ENCODE results near the gene NFKBIB. TPM values are rescaled to one million over a fixed set of nuclear protein-coding genes. Genes with fewer than 3 reads are reported as not detected.

NFKBIB gene
- total RNA-seq, 1 donor from 2014 or later = 6.3 TPM

- no peaks in the 10 kb centered on the region for H3K27me3 ChIP-seq
- H3K36me3 ChIP-seq = peaks cover 13 to 24% of the 10 kb centered on the region in 2 donors
- intact Hi-C loops (cut with DNase I) = loop anchor here (10.0 kb wide), 1 partner anchor 350 kb away; no protein-coding TSS in a partner anchor
- H3K4me3 ChIP-seq = no peak overlapping the region
- peaks cover 6 to 8% of the 10 kb centered on the region in 2 donors for H3K4me1 ChIP-seq
- H3K27ac ChIP-seq = no peak overlapping the region
- no peak for DNase-seq (ENCODE audit: low spot score in 2 of 2)
- TF ChIP-seq CTCF (IDR thresholded peaks at IDR 0.05) = no peak
- no peaks in the 10 kb centered on the region for H3K9me3 ChIP-seq
These were observed 4.8 kb upstream of the NFKBIB start for GRCh38 chr19:38894968-38895367.

- H3K36me3 ChIP-seq = no peaks in the 10 kb centered on the region
- no peaks in the 10 kb centered on the region for H3K27me3 ChIP-seq
- intact Hi-C loops (cut with DNase I) = loop anchor here (1.0 to 10.0 kb wide), 6 partner anchors 28 to 354 kb away; partner anchors contain the start of genes ECH1, EIF3K, MRPS12 and SARS2
- no peak for DNase-seq (ENCODE audit: low spot score in 2 of 2)
- peak overlapping the region; percentile 89 to 94 for H3K4me3 ChIP-seq
- H3K4me1 ChIP-seq = peaks cover 6 to 20% of the 10 kb centered on the region in 2 donors
- H3K27ac ChIP-seq = peak overlapping the region; percentile 94
- TF ChIP-seq CTCF (IDR thresholded peaks at IDR 0.05) = no peak
- no peaks in the 10 kb centered on the region for H3K9me3 ChIP-seq
These were observed 852 bp upstream of the NFKBIB start for GRCh38 chr19:38898788-38899446.

GRCh38 chr19:38900202-38900629 lies 447 bp downstream of the NFKBIB start:
- peaks cover 6 to 20% of the 10 kb centered on the region in 2 donors for H3K4me1 ChIP-seq
- peak overlapping the region; percentile 89 to 94 for H3K4me3 ChIP-seq

GRCh38 chr19:38900743-38901190 lies 998 bp downstream of the NFKBIB start:
- H3K27ac ChIP-seq = peak overlapping the region in 1 of 2 donors; percentile 94
- no peak for TF ChIP-seq CTCF (IDR thresholded peaks at IDR 0.05)
- no peaks in the 10 kb centered on the region for H3K9me3 ChIP-seq
- peaks cover 9 to 16% of the 10 kb centered on the region in 2 donors for H3K36me3 ChIP-seq
- no peak for DNase-seq (ENCODE audit: low spot score in 2 of 2)
- H3K27me3 ChIP-seq = no peaks in the 10 kb centered on the region
- H3K4me3 ChIP-seq = peak overlapping the region; percentile 89 to 94
- H3K4me1 ChIP-seq = peaks cover 6 to 20% of the 10 kb centered on the region in 2 donors
- intact Hi-C loops (cut with DNase I) = loop anchor here (5.0 kb wide), 1 partner anchor 498 kb away; the partner anchor contains the start of gene FAM98C

More at GRCh38 chr19:38900202-38900629, 447 bp downstream of the NFKBIB start:
- Histone ChIP-seq H3K27ac (peak overlapping the region; percentile 94), H3K36me3 (peaks cover 4 to 10% of the 10 kb centered on the region in 2 donors), H3K9me3 (no peaks in the 10 kb centered on the region), H3K27me3 (no peaks in the 10 kb centered on the region)
- intact Hi-C loops (cut with DNase I) = loop anchor here (5.0 kb wide), 1 partner anchor 498 kb away; the partner anchor contains the start of gene FAM98C
- no peak for DNase-seq (ENCODE audit: low spot score in 2 of 2)
- TF ChIP-seq CTCF (IDR thresholded peaks at IDR 0.05) = no peak

- no peaks in the 10 kb centered on the region for H3K27me3 ChIP-seq
- no peak overlapping the region for H3K4me3 ChIP-seq
- peaks cover 6 to 20% of the 10 kb centered on the region in 2 donors for H3K4me1 ChIP-seq
- DNase-seq (ENCODE audit: low spot score in 2 of 2) = no peak
- no peaks in the 10 kb centered on the region for H3K9me3 ChIP-seq
- H3K27ac ChIP-seq = no peak overlapping the region
- H3K36me3 ChIP-seq = peaks cover 12 to 18% of the 10 kb centered on the region in 2 donors
- no peak for TF ChIP-seq CTCF (IDR thresholded peaks at IDR 0.05)
- intact Hi-C loops (cut with DNase I) = loop anchor here (5.0 kb wide), 1 partner anchor 499 kb away; the partner anchor contains the start of gene FAM98C
These were observed 1.9 kb downstream of the NFKBIB start for GRCh38 chr19:38901683-38902082.

Measured in ascending aorta (tissue), 2 donors.